K562 (cell line): ENCODE results near the gene ST6GALNAC6. TPM values are rescaled to one million over a fixed set of nuclear protein-coding genes. Genes with fewer than 3 reads are reported as not detected.
A peak's percentile ranks its signal among the peaks of the same experiment; 100 is the strongest.

ENCODE experiments used
- FOXA3 ChIP-seq, 2 experiments: fragments of 450-650 bp in 1 of 2; sonication (generic) in 1 of 2; formaldehyde crosslinking; IDR thresholded peaks in 1 of 2; conservative IDR thresholded peaks in 1 of 2; 2 replicates each; pipeline versions ENCODE4 v1.4.0 to v1.8.0; 2020 to 2022; ENCODE audit warnings: mild to moderate bottlenecking in 2 of 2, missing genetic modification reagents in 1 of 2
- JUNB ChIP-seq: fragments of 450-650 bp; formaldehyde crosslinking; conservative IDR thresholded peaks from 2 replicates; pipeline ENCODE4 v1.4.0; 2020; ENCODE audit warnings: mild to moderate bottlenecking
- MAFF ChIP-seq: IDR thresholded peaks from 2 replicates; pipeline ENCODE4 v1.6.1; 2012; ENCODE audit warnings: low read length, improper control_type of control experiment
- MAZ ChIP-seq, 2 experiments: fragments of 450-650 bp in 1 of 2; sonication (generic) in 1 of 2; formaldehyde crosslinking; IDR thresholded peaks in 1 of 2; conservative IDR thresholded peaks in 1 of 2; 2 replicates each; pipeline versions ENCODE4 v1.4.0 to v1.5.0; 2020; ENCODE audit warnings: mild to moderate bottlenecking in 1 of 2, missing genetic modification reagents in 1 of 2
- OTX1 ChIP-seq: fragments of 450-650 bp; formaldehyde crosslinking; IDR thresholded peaks from 2 replicates; pipeline ENCODE4 v1.4.0; 2022; ENCODE audit warnings: mild to moderate bottlenecking
- RBM25 ChIP-seq: fragments of 200-400 bp; formaldehyde crosslinking; IDR thresholded peaks from 2 replicates; pipeline ENCODE4 v1.6.1; 2018; ENCODE audit warnings: low read length, low read depth, moderate library complexity; ENCODE audit not compliant: severe bottlenecking
- SMARCC2 ChIP-seq: fragments of 450-650 bp; IDR thresholded peaks from 2 replicates; pipeline ENCODE4 v1.6.1; 2017; ENCODE audit warnings: antibody characterized with exemption, moderate library complexity, mild to moderate bottlenecking, low read depth
- TAF15 ChIP-seq: fragments of 200-400 bp; formaldehyde crosslinking; IDR thresholded peaks from 2 replicates; pipeline ENCODE4 v1.6.1; 2017; ENCODE audit warnings: mild to moderate bottlenecking, low read depth, low read length, moderate library complexity
- ZBTB1 ChIP-seq: sonication (generic); formaldehyde crosslinking; IDR thresholded peaks from 2 replicates; pipeline ENCODE4 v1.8.1; 2023; ENCODE audit warnings: missing genetic modification reagents, low read depth, mild to moderate bottlenecking, borderline replicate concordance
- ZNF197 ChIP-seq: fragments of 200-800 bp; sonication (Bioruptor generic); IDR thresholded peaks from 2 replicates; pipeline ENCODE4 v1.6.1; 2016; ENCODE audit warnings: low read depth, missing genetic modification characterization, missing compliant biosample characterization
- ZNF766 ChIP-seq: fragments of 200-800 bp; sonication (Bioruptor generic); conservative IDR thresholded peaks from 2 replicates; pipeline ENCODE4 v1.6.1; 2016; ENCODE audit warnings: missing genetic modification characterization, missing compliant biosample characterization
- polyA plus RNA-seq, 8 experiments: library from polyadenylated mRNA; depleted of rRNA in 4 of 8; stranded (reverse) in 5 of 8; unstranded in 3 of 8; fragments of >200 nt; fragmentation: Nextera tagmentation in 2 of 8; fragmentation: Illumina TruSeq in 1 of 8; extraction: Ambion mirVana in 2 of 8; extraction: Trizol in 1 of 8; gene quantifications; 2 replicates each; pipeline versions ENCODE4 v1.2.1 to v1.2.3, GENCODE V29; 2011 to 2014; ENCODE audit warnings: inconsistent platforms in 1 of 8, missing spikeins in 1 of 8
- total RNA-seq, 7 experiments: library from RNA; depleted of rRNA in 6 of 7; stranded (reverse); fragments of >200 nt in 6 of 7; fragmentation: Illumina TruSeq in 2 of 7; extraction: Trizol in 2 of 7; gene quantifications; 2 replicates each; pipeline versions ENCODE4 v1.2.1 to v1.2.3, GENCODE V29; 2011 to 2021; ENCODE audit warnings: low replicate concordance in 1 of 7
- TF ChIP-seq, protein P1 (sequence below): fragments of 450-650 bp; formaldehyde crosslinking; IDR thresholded peaks from 2 replicates; pipeline ENCODE4 v1.4.0; 2020; ENCODE audit warnings: mild to moderate bottlenecking, mixed read lengths

ST6GALNAC6 gene
- total and polyA plus RNA-seq, 9 of the 15 experiments (the other 6 are each of a cell fraction or from before 2014, with no cell fraction given): 0.13 to 23.0 (median 14.5) TPM

- TF ChIP-seq, protein P1, sequence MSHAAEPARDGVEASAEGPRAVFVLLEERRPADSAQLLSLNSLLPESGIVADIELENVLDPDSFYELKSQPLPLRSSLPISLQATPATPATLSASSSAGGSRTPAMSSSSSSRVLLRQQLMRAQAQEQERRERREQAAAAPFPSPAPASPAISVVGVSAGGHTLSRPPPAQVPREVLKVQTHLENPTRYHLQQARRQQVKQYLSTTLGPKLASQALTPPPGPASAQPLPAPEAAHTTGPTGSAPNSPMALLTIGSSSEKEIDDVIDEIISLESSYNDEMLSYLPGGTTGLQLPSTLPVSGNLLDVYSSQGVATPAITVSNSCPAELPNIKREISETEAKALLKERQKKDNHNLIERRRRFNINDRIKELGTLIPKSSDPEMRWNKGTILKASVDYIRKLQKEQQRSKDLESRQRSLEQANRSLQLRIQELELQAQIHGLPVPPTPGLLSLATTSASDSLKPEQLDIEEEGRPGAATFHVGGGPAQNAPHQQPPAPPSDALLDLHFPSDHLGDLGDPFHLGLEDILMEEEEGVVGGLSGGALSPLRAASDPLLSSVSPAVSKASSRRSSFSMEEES (CRISPR knock-in tag): no peak
- TF ChIP-seq OTX1 (CRISPR knock-in tag): no peak
- TF ChIP-seq ZBTB1 (CRISPR knock-in tag): no peak
- peak; percentile 7 to 68; a peak in 3 of 4 replicates for TF ChIP-seq MAZ (CRISPR knock-in tag; conservative IDR thresholded peaks at IDR 0.05 in 1 of 2, IDR thresholded peaks at IDR 0.05 in 1 of 2)
- no peak for TF ChIP-seq MAFF
- no peak for TF ChIP-seq ZNF197 (CRISPR knock-in tag)
- peak; percentile 17 for TF ChIP-seq RBM25
- no peak for TF ChIP-seq TAF15
- no peak for TF ChIP-seq ZNF766 (CRISPR knock-in tag)
- no peak for TF ChIP-seq SMARCC2
- TF ChIP-seq JUNB: no peak
- TF ChIP-seq FOXA3 (CRISPR knock-in tag; conservative IDR thresholded peaks at IDR 0.05 in 1 of 2, IDR thresholded peaks at IDR 0.05 in 1 of 2): no peak
These were observed at the start of gene ST6GALNAC6 (continued) for GRCh38 chr9:127899128-127899943.
